ENCODE results near the gene BMP7.
"Not testable (repeated sequence)": the region's sequence is repeated elsewhere in the genome, so short reads cannot be mapped to it uniquely, and the experiment has no call there.

The BMP7 gene

GRCh38 chr20:57160985-57161384 lies 105.5 kb downstream of the BMP7 start:
- DNase-seq (ENCODE audit: low spot score) = no peak
- in situ Hi-C loops (cut with MboI; ENCODE audit: low pct_unique_long_range_greater_than_20kb, low sequenced_read_pairs, unreplicated experiment) = no loop called here
- no peak for TF ChIP-seq CTCF (IDR thresholded peaks at IDR 0.05; ENCODE audit: extremely low read depth, insufficient read depth, missing control alignments)

GRCh38 chr20:57159945-57160610 lies 106.4 kb downstream of the BMP7 start:
- DNase-seq (ENCODE audit: low spot score) = no peak
- in situ Hi-C loops (cut with MboI; ENCODE audit: low pct_unique_long_range_greater_than_20kb, low sequenced_read_pairs, unreplicated experiment) = no loop called here
- no peak for TF ChIP-seq CTCF (IDR thresholded peaks at IDR 0.05; ENCODE audit: extremely low read depth, insufficient read depth, missing control alignments)

- DNase-seq (ENCODE audit: low spot score) = no peak
- TF ChIP-seq CTCF (IDR thresholded peaks at IDR 0.05; ENCODE audit: extremely low read depth, insufficient read depth, missing control alignments) = no peak
- in situ Hi-C loops (cut with MboI; ENCODE audit: low pct_unique_long_range_greater_than_20kb, low sequenced_read_pairs, unreplicated experiment) = no loop called here
Measured at GRCh38 chr20:57159193-57159851, 107.1 kb downstream of the BMP7 start.

GRCh38 chr20:57158474-57158873 lies 108.0 kb downstream of the BMP7 start:
- in situ Hi-C loops (cut with MboI; ENCODE audit: low pct_unique_long_range_greater_than_20kb, low sequenced_read_pairs, unreplicated experiment) = no loop called here
- no peak for TF ChIP-seq CTCF (IDR thresholded peaks at IDR 0.05; ENCODE audit: extremely low read depth, insufficient read depth, missing control alignments)
- DNase-seq (ENCODE audit: low spot score) = no peak

GRCh38 chr20:57157787-57158186 lies 108.7 kb downstream of the BMP7 start:
- DNase-seq (ENCODE audit: low spot score); in situ Hi-C loops (cut with MboI; ENCODE audit: low pct_unique_long_range_greater_than_20kb, low sequenced_read_pairs, unreplicated experiment): not testable (repeated sequence)

GRCh38 chr20:57157106-57157691 lies 109.2 kb downstream of the BMP7 start:
- in situ Hi-C loops (cut with MboI; ENCODE audit: low pct_unique_long_range_greater_than_20kb, low sequenced_read_pairs, unreplicated experiment) = no loop called here
- TF ChIP-seq CTCF (IDR thresholded peaks at IDR 0.05; ENCODE audit: extremely low read depth, insufficient read depth, missing control alignments) = no peak
- no peak for DNase-seq (ENCODE audit: low spot score)
